DLD1 (cell line): ENCODE results near the gene TMEM131.

Source experiments
- in situ Hi-C: cut with HindIII; loops from 2 replicates; pipeline ENCODE4 v1.10.0; 2017; ENCODE audit warnings: low sequenced_read_pairs

The TMEM131 gene

DNA sequence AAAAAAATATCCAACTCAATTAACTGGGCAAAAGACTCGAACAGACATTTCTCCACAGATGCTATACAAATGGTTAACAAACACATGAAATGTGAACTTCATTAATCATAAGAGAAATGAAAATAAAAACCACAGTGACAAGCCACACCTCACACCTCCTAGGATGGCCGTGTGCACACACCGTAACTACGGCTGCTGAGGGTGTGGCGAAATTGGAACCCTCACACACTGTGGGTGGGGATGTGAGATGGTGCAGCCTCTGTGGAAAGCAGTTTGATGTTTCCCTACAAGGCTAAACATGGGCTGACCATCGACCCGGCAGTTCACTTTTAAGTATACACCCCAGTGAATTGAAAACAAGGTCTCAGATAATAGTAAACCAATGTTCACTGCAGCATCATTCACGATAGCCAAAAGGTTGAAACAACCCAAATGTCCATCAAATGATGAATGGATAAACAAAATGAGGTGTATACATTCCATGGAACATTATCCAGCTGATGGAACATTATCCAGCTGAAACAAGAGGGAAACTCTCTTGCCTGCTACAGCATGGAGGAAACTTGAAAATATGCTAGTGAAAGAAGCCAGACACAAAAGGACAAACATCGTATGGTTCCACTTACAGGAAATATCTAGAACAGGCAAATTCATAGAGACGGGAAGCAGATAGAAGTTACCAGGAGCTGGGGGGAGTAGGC lies 250.1 kb downstream of the TMEM131 start:
- in situ Hi-C loops, result no loop called here

DNA sequence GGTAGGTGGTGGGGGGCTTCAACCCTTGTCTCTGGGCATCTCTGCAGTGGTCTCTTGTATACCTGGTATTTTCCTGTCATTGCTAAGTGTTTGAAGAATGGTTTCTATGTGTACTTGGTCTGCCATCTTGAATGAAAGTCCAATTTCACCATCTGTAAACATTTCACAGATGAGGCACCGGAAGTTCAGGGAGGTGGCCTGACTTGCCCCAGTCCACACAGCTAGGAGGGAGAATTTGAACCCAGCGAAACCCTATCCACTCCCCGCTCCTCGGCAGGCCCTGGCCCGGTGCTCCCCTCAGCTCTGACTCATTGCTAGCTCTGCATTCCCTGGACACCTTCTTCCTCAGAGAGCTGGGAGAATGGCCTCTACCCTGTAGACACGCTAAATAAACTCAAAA lies 251.8 kb downstream of the TMEM131 start:
- in situ Hi-C loops, result no loop called here

- in situ Hi-C loops, result no loop called here
These were observed 253.3 kb downstream of the TMEM131 start for GRCh38 chr2:97742381-97742847.

DNA sequence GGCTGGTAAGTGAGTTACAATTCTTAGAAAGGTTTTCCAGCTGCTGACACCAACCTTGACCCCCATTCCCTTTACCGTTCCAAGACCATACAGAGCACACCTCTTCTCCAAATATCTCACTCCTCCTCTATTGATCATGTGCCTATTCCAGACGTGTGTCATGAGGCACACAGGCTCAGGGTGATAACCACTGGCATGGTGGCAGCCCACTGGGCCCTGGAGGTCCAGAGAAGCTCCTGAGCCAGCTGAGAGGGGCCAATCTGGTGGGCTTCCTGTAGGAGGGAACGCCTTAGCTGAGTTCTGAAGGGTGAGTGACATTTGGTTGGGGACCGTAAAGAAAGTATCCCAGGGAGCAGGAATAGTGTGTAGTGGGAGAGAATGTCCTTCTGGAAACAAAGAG lies 254.1 kb downstream of the TMEM131 start:
- in situ Hi-C loops, result no loop called here

GRCh38 chr2:97741251-97741650 lies 254.5 kb downstream of the TMEM131 start:
- in situ Hi-C loops, result no loop called here

GRCh38 chr2:97740590-97741182 lies 255.1 kb downstream of the TMEM131 start:
- in situ Hi-C loops, result no loop called here

DNA sequence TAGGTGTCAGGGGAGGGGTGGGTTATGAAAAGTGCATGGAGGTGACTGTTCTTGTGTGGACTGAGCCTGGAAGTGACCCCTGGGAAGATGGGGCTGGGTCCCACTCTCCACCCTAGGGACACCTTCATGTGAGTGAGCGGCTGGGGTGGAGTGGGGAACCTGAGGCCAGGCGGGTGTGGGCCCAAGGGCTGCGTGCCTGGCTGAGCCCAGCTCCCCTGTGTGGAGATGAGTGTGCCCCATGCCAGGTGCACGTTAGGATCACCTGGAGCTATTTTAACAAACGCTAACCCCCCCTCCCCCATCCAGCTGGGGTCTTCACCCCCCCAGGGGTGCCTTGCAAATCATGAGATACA lies 255.9 kb downstream of the TMEM131 start:
- in situ Hi-C loops, result no loop called here

- in situ Hi-C loops, result no loop called here
These were observed 256.5 kb downstream of the TMEM131 start for GRCh38 chr2:97739020-97739892.

- in situ Hi-C loops, result no loop called here
These were observed 257.3 kb downstream of the TMEM131 start for GRCh38 chr2:97738179-97739019.

GRCh38 chr2:97737421-97738178 lies 258.1 kb downstream of the TMEM131 start:
- in situ Hi-C loops, result no loop called here

DNA sequence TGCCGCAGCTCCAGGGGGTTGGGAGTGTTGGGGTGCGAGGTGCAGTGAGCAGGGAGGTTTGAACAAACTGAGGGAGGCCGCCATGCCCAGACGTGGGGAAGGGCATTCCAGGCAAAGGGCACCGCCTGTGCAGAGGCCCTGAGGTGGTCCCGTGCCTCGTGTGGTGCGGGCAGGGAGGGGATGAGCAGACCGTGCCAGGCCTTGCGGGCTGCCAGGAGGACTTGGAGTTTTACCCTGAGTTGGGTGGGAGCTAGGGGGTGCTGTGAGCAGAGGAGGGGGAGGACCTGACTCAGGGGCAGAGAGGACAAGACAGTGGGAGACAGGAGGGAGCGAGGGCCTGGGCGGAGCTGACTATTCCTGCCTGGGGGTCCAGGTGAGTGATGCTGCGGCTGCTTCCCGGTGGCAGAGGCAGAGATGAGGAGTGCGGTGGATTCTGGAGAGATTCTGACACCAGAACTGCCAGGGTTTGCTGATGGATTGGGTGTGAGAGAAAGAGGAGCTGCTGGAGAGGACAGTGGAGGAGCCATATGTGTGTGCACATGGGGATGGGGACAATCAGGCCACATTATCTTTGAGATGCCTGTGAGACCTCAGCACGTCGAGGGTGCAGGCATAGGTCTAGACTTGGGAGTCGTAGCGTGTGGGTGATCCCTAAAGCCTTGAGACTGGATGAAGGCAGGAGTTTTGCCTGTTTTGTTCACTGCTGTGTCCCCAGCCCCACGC lies 259.0 kb downstream of the TMEM131 start:
- in situ Hi-C loops, result no loop called here

DNA sequence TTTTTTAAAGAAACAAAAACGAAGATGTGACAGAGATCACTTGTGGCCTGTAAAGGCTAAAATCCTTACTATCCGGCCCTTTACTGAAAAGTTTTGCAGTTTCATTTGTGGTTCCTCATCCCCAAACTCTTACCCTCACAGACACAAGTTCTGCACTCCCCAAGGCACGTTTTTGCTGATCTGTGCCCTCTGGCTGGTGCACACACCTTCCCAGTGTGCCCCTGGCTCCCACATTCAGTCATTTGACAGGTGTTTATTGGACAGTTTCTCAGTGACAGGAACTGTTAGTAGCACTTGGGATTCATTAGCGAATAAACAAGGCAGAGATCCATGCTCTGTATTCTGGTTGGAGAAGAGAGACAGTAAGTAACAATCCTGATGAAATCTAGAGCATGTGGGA lies 259.6 kb downstream of the TMEM131 start:
- in situ Hi-C loops, result no loop called here

- in situ Hi-C loops, result no loop called here
These were observed 260.6 kb downstream of the TMEM131 start for GRCh38 chr2:97735161-97735561.

DNA sequence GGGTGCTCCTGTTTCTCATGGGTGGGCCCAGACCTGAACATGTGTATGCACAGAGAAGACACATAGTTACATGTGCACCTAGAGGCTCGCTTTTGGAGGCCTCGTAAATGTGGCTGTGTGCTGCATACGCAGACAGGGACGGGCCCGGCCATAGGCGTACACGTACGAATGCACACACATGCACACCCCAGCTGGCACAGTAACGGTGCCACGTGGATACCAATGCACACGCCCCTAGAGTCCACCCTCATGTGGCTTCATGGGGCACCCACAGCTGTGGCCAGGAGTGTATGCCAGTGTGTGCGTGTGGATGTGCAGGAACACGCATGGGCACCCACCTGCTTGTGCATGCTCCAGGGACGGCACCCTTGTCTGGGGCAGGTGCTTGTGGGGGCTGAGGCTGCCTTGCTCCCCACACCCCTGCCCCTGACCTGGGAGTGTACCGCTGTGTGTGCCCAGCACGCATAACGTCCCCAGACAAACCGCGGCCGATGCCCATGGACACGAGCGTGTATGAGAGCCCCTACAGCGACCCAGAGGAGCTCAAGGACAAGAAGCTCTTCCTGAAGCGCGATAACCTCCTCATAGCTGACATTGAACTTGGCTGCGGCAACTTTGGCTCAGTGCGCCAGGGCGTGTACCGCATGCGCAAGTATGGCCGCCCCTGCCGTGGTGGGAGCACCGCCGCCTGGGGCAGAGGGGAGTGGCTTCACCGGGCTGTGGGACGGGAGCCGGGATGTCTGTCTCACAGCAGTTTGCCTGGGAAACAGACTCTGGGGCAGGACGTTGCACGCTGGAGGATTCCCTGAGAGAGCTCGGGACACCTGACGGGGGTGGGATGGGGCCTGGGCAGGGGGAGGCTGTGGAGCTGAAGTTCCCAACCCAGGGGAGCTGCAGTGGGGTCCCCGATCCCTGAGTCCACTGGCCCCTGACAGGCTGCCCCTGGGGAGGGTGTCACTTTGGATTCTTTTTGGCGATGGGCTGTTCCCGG lies 261.4 kb downstream of the TMEM131 start:
- in situ Hi-C loops, result no loop called here

- in situ Hi-C loops, result no loop called here
These were observed 262.3 kb downstream of the TMEM131 start for GRCh38 chr2:97733341-97734035.

GRCh38 chr2:97732436-97733340 lies 263.1 kb downstream of the TMEM131 start:
- in situ Hi-C loops, result no loop called here
